Adrenal gland (tissue), 12 donors: ENCODE data around the gene ETFBKMT. TPM values are rescaled to one million over a fixed set of nuclear protein-coding genes. Genes with fewer than 3 reads are reported as not detected.
A peak's percentile ranks its signal among the peaks of the same experiment; 100 is the strongest.

Source experiments
- DNase-seq, 7 donors: peaks; one replicate each; pipeline ENCODE4 v3.0.0-alpha.2; 2019 to 2020
- H3K27ac ChIP-seq, 5 donors: fragments of 200-600 bp; sonication (generic) in 4 of 5; 1 replicate in 3 of 5; 2 replicates in 2 of 5; pipeline versions ENCODE4 v1.5.1 to v1.8.0; 2016 to 2020; ENCODE audit warnings: mild to moderate bottlenecking in 1 of 5
- H3K27me3 ChIP-seq: fragments of 200-600 bp; 2 replicates; pipeline ENCODE4 v1.8.0; 2021
- H3K36me3 ChIP-seq, 2 donors: fragments of 200-600 bp; replicated peaks in 1 of 2; 1 replicate in 1 of 2; 2 replicates in 1 of 2; pipeline versions ENCODE4 v1.5.1 to v1.8.0; 2018 to 2022
- H3K4me1 ChIP-seq, 2 donors: fragments of 200-600 bp; replicated peaks in 1 of 2; 1 replicate in 1 of 2; 2 replicates in 1 of 2; pipeline versions ENCODE4 v1.5.1 to v1.8.0; 2018 to 2021
- H3K4me3 ChIP-seq, 4 donors: fragments of 200-600 bp; sonication (generic) in 3 of 4; one replicate each; pipeline ENCODE4 v1.5.1; 2016 to 2018
- H3K9me3 ChIP-seq, 3 donors: fragments of 200-600 bp; sonication (generic) in 1 of 3; replicated peaks in 1 of 3; 1 replicate in 2 of 3; 2 replicates in 1 of 3; pipeline versions ENCODE4 v1.5.1 to v1.8.0; 2016 to 2021
- POLR2A ChIP-seq, 2 donors: fragments of 450-650 bp; IDR thresholded peaks; one replicate each; pipeline ENCODE4 v1.6.1; 2017; ENCODE audit warnings: antibody characterized with exemption in 2 of 2, mild to moderate bottlenecking in 2 of 2, moderate library complexity in 1 of 2
- WGBS, 4 donors: extraction: QIAGEN DNeasy Blood & Tissue Kit in 2 of 4; methylation state at CpG; one replicate each; pipeline versions ENCODE4 v1.1.5 to v1.1.7; 2013 to 2017; 5-methylcytosine and 5-hydroxymethylcytosine counted together
- intact Hi-C, 2 donors: fragments of 100-400 bp; cut with DNase I; formaldehyde crosslinking; loops; one replicate each; pipeline versions ENCODE4 v1.14.1 to v1.15.0; 2022 to 2023
- polyA plus RNA-seq, 3 donors: library from polyadenylated mRNA; stranded (reverse); fragments of 200-250 nt in 2 of 3; fragments of 350-450 nt in 1 of 3; fragmentation: Illumina TruSeq in 1 of 3; extraction: RNeasy Lipid Tissue Mini Kit (QIAGEN cat#74804) in 1 of 3; gene quantifications; one replicate each; pipeline ENCODE4 v1.2.3, GENCODE V29; 2013 to 2014
- total RNA-seq, 9 donors: library from RNA; depleted of rRNA in 4 of 9; stranded (reverse); fragments of >200 nt in 4 of 9; fragments of 120-200 nt in 1 of 9; fragmentation: NEBNext Ultra II Directional in 1 of 9; extraction: Animal tissue kit (Norgen Biotek cat#: 25700) in 1 of 9; gene quantifications; one replicate each; pipeline versions ENCODE4 v1.1.0 to v1.2.4, GENCODE V29; 2013 to 2023
- TF ChIP-seq, protein P1 (sequence below), 6 experiments: fragments of 450-650 bp in 4 of 6; fragments of 200-600 bp in 2 of 6; sonication (generic) in 1 of 6; IDR thresholded peaks; 1 replicate in 5 of 6; 2 replicates in 1 of 6; pipeline versions ENCODE4 v1.5.1 to v1.8.0; 2016 to 2021; ENCODE audit warnings: antibody characterized with exemption in 6 of 6, mild to moderate bottlenecking in 2 of 6, moderate library complexity in 1 of 6
- donor health status: healthy with polysubstance abuse.
- donor health status: Bipolar disorder and iron deficiency.
- donor health status: DM: yes; HTN: yes; CAD: no.
- donor health status: DM: no; HTN: no; CAD: no.
- donor health status: DM: no; HTN: no; CAD: no.
- donor health status: DM: yes; HTN: yes; CAD: no.

Gene ETFBKMT
- total and polyA plus RNA-seq, 12 donors, result 2.0 to 11.1 (median 7.3) TPM

DNA sequence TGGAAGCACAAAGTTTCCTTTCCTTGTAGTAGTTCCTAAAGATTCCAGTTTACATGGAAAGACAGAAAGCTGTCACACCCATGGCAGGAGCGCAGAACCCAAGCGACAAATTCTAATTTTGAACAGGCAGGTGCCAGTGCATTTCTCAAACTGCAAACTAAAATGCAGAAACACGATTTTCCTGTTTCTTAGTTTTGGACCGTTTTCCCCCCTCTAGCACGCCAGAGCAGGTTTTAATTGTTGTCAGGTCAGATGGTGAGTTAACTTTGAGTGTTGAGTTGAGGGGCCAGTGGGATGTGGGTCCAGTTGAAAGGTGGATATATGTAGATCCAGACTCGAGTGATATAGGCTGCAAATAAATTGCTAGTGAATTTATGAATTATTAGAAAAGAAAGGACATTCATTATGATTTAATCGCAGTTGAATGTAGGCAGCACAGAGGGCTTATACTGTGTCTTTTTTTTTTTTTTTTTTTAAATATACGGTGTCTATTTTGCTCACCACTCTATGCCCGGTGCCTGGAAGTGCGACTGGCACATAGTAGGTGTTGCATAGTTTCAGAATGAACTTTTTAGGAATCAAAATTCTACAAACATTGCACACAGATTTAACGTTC lies 909 bp upstream of the ETFBKMT start:
- Histone ChIP-seq H3K27me3 (no peaks in the 10 kb centered on the region), H3K36me3 (no peaks in the 10 kb centered on the region), H3K9me3 (no peaks in the 10 kb centered on the region), H3K27ac (peak overlapping the region; percentile 70 to 98 (median 94)), H3K4me3 (peak overlapping the region in 3 of 4 donors; percentile 18 to 92 (median 83)), H3K4me1 (peaks cover 10 to 14% of the 10 kb centered on the region in 2 donors)
- WGBS, 4 donors, result 18 to 21% (median 19%) methylated on average over 11 of the region's 11 CpGs
- intact Hi-C loops, result loop anchor here (10.0 kb wide), 3 partner anchors 396 to 656 kb away; no protein-coding TSS in a partner anchor
- TF ChIP-seq POLR2A (IDR thresholded peaks at IDR 0.05), result no peak
- TF ChIP-seq, protein P1, sequence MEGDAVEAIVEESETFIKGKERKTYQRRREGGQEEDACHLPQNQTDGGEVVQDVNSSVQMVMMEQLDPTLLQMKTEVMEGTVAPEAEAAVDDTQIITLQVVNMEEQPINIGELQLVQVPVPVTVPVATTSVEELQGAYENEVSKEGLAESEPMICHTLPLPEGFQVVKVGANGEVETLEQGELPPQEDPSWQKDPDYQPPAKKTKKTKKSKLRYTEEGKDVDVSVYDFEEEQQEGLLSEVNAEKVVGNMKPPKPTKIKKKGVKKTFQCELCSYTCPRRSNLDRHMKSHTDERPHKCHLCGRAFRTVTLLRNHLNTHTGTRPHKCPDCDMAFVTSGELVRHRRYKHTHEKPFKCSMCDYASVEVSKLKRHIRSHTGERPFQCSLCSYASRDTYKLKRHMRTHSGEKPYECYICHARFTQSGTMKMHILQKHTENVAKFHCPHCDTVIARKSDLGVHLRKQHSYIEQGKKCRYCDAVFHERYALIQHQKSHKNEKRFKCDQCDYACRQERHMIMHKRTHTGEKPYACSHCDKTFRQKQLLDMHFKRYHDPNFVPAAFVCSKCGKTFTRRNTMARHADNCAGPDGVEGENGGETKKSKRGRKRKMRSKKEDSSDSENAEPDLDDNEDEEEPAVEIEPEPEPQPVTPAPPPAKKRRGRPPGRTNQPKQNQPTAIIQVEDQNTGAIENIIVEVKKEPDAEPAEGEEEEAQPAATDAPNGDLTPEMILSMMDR (IDR thresholded peaks at IDR 0.05), result no peak
- DNase-seq, result no peak

GRCh38 chr12:31662176-31662849 lies 2.8 kb downstream of the ETFBKMT start:
- WGBS, 4 donors, result 88 to 97% (median 92%) methylated on average over 6 of the region's 6 CpGs
- H3K27ac ChIP-seq, result no peak overlapping the region
- no peaks in the 10 kb centered on the region for H3K9me3 ChIP-seq
- no peaks in the 10 kb centered on the region for H3K27me3 ChIP-seq
- H3K36me3 ChIP-seq, result no peaks in the 10 kb centered on the region
- TF ChIP-seq, protein P1 (IDR thresholded peaks at IDR 0.05), result no peak
- no peak for TF ChIP-seq POLR2A (IDR thresholded peaks at IDR 0.05)
- no peak overlapping the region for H3K4me3 ChIP-seq
- DNase-seq, result no peak
- intact Hi-C loops, result no loop called here
- H3K4me1 ChIP-seq, result peaks cover 10 to 12% of the 10 kb centered on the region in 2 donors

DNA sequence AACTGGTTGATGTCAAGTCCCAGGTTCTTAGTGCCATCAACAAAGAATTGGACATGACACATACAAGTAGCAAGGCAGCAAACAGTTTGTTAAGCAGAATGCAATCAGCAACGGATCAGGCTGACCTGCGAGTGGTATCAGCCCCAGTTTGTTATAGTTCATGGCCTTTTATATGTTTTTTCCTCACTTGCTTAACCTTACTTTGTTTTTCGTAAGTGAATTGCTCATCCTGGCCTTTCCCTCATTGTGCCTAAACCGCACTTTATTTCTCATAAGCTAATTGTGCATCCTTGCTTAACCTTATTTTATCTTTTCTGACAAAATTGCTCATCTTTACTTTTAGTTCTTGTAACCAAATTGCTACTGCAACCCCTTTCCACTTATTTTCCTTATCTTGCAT lies 4.1 kb downstream of the ETFBKMT start:
- no peak for DNase-seq
- Histone ChIP-seq H3K36me3 (no peaks in the 10 kb centered on the region), H3K27me3 (no peaks in the 10 kb centered on the region), H3K27ac (no peak overlapping the region), H3K4me1 (peaks cover 5 to 17% of the 10 kb centered on the region in 2 donors), H3K9me3 (no peaks in the 10 kb centered on the region), H3K4me3 (no peak overlapping the region)
- WGBS, 4 donors, result 58 to 86% (median 80%) methylated on average over 4 of the region's 4 CpGs
- TF ChIP-seq, protein P1 (IDR thresholded peaks at IDR 0.05), result no peak
- TF ChIP-seq POLR2A (IDR thresholded peaks at IDR 0.05), result no peak
- intact Hi-C loops, result no loop called here

DNA sequence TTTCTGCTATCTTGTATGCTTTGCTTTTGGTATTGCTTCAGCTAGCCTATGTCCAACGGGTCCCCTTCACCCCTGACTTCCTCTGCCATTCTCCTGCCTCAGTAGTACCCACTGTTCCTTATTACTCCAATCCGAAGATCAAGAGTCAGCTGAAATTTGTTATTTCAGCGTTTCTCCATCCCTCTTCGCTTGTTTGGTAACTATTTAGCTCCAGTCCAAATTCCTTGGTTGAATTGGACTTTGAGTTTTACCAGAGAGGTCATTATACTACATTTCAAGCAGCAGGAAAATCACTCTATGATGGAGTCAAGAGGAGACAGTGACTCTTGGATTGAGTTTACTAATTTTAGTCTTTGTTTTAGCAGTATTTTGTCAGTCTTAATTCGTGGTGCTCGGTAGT lies 4.5 kb downstream of the ETFBKMT start:
- H3K4me3 ChIP-seq, result no peak overlapping the region
- intact Hi-C loops, result no loop called here
- H3K36me3 ChIP-seq, result no peaks in the 10 kb centered on the region
- H3K9me3 ChIP-seq, result no peaks in the 10 kb centered on the region
- no peak for DNase-seq
- TF ChIP-seq, protein P1 (IDR thresholded peaks at IDR 0.05), result no peak
- no peak for TF ChIP-seq POLR2A (IDR thresholded peaks at IDR 0.05)
- H3K27me3 ChIP-seq, result no peaks in the 10 kb centered on the region
- 87 to 91% (median 89%) methylated on average over 6 of the region's 6 CpGs for WGBS, 4 donors
- H3K4me1 ChIP-seq, result peaks cover 4 to 15% of the 10 kb centered on the region in 2 donors
- no peak overlapping the region for H3K27ac ChIP-seq
